Superior temporal gyrus (tissue), 1 donor: ENCODE measurements around the gene MGAT5.
A peak's percentile ranks its signal among the peaks of the same experiment; 100 is the strongest.

Source experiments
- DNase-seq: peaks from one replicate; pipeline ENCODE4 v3.0.0-alpha.2; 2016; ENCODE audit errors: extremely low spot score

The MGAT5 gene

DNA sequence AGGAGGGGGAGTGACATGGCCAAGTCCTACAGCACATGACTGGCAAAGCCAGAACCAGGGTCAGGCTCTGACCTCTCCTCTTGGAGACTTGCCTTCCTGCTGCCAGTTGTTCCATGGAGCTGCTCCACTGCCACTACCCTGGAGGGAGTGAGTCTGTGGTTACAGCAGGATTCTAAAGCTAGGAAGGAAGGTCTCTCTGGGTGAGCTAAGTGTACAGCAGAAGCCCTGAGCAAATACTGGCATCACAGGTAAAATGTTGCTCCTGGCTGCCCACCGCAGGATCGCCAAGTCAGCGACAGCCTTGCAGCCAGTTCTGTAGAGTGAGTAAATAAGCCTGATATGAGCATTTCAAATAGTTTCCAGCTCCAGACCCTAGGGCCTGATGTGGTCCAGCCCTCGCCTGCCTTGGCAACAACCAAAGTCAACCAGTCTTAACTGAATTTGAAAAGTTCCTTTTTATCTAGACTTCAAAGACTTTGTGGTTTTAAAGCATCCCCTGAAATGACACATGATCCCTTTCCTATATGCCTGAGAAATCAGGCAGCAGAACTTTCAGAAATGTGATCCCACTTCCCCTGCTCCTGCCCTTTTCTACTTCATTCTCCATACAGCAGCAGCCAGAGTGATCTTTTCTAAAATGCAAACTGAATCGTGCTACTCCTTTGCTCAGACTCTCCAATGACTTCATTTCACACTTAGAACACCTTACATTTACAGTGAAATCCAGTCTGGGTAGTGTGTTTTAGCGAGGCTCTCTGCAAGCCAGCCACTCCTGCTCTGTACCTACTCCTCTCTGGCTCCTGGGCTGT, 114.3 kb downstream of the MGAT5 start:
- no peak for DNase-seq

DNA sequence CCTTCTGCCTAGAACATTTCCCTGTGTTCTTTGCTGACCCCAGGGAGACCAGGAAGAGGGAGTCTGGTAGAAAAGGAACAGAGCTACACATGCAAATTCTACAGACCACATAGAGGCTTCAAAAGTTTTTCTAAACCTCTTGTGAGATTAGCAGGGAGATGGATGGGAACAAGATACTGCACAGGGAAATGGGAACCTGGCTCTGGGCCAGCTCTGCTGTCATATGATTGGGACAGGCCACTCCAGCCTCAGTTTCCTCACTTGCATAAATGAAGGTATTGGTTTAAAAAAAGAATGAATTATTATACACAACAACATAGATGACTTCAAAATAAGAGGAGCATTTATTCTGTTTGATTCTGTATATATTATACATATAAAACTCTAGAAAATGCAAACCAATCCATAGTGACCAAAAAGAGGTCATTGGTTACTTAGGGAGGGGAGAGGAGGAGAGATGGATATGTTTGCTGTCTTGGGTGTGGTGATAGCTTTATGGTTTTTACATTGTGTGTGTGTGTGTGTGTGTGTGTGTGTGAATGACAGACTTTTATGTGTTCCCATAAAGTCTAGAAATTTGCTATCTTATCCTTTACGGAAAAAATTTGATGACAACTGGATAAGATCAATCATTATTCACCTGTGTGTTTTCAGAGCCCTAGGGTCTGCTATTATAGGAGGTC, 115.5 kb downstream of the MGAT5 start:
- no peak for DNase-seq

DNA sequence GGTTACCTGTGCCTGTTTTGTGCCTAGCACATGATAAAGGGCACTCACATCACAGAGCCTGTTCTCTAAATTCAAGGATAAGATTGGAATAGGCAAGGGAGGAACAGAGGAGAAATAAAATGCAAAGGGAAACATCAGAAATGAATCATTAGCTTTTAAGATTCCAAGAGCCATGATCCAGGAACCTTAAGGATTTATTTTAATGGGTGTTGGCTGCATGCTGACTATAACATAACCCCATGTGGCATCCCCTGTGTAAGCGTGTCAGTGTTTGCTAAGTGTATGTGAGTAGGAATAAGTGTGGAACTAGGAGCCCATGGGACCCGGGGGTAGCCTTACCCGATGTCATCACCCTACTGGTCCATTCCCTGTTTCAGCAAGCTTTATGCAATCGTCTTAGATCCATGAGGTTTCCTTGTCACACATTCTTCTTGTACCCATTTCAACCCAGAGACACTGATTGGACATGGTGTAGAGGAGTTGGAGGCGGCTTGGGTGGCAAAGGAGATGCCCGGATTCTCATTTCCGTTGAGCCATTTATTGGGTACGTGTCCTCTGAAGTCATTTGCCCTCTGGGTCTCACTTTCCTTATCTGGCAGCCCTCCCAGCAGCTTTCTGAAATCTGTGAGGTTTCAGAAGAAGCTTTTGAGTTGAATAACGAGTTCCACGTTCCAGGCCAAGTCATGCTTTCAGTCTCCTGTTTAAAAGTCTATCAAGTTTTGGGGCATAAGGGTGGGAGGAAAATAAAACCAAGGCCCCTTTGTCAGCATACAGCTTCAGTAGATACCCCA, 117.0 kb downstream of the MGAT5 start:
- no peak for DNase-seq

DNA sequence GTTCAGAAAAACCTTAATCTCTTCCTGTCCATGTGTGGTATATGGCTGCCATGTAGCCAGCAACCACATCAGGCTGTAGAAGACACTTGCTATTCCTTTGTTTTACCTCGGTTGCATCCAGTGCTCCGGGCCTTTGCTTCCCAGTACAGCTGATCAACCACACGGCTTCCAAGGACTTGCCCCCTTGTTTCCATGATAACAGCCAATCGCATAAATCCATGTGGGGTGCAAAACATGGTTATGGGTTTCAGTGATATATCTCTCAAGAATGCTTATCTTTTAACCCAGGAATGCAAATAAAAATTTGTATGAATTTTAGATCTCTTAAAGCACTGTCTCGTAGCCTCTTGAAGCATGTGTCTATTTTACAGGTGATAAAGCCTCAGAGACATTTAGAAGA, 118.3 kb downstream of the MGAT5 start:
- DNase-seq, result no peak

DNA sequence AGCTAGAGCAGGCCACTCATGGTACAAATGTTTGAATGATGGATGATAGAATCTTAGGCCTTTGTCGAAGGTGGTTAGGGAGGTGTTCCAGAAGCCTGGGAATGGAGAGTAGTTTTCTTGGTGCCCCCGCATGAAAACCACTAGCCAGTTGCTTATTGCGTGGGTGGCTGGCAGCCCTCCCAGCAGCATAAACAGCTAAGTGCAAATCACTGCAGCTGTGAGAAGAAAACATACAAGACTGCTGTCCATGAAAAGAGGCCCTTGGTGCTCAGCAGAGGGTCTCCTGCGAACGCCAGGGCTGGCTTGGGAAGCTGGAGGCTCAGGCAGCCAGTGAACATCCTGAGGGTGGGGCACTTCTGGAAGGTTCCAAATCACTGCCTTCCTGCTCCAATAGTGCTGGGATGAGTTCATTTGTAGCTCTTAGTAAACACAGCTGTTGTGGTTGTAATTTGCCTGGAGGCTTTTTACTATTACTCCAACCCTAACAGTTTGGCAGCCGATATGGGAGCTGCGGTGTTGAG, 118.8 kb downstream of the MGAT5 start:
- peak; percentile 65 for DNase-seq

DNA sequence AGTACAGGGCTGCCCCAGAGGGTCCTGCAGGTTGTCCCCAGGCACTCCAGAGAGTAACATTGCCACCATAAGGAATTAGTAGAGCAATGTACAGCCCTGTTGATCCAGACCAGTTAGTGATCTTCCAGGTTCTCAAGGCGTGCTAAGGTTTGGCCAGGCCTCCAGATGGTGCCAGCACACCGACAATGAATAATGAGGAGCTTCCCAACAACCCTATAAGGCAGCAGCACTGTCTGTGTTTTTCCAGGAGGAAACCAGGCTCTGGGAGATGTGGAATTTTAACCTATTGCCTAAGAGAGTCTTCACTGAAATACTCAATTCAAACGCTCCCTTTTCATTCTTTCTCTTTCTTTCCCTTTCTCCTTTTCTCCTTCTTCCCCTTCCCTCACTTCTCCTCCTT, 122.1 kb downstream of the MGAT5 start:
- peak; percentile 81 for DNase-seq

DNA sequence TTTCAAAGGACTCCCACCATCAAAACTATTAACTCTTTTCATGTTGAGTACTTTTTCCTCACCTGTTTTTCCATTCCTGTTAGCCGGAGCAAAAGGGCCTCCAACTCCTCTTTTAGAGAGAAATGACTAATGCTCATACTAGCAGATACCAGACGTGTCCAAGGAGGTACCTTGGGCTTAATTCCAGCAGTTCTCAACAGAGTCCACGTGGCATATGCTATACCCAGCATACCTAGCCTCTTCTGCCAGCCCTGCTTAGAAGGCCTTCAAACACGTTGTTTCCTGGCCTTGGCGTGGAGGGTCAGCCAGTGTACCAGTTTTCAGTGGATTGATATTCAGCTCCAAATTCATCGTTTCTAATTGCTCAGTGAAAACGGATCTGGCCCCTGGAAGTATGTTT, 123.9 kb downstream of the MGAT5 start:
- DNase-seq, result no peak

DNA sequence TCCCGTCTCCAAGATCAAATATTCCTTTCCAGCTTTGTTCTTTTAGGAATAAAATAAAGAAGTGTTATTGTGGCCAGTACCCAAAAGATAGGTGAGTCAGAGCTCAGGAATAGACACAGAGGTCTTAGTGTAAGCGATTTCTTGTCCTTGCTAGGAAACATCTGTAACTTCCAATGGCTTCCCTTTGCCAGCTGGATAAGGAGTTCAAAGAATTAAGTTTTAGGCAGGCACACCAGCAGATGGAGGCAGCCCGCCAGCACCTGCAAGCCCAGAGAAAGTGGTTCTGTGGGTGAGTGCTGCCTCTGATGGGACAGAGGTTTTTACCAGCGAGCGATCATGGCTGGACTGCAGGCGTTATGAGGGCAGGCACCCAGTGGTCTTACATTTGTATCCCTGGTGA, 125.4 kb downstream of the MGAT5 start:
- no peak for DNase-seq

DNA sequence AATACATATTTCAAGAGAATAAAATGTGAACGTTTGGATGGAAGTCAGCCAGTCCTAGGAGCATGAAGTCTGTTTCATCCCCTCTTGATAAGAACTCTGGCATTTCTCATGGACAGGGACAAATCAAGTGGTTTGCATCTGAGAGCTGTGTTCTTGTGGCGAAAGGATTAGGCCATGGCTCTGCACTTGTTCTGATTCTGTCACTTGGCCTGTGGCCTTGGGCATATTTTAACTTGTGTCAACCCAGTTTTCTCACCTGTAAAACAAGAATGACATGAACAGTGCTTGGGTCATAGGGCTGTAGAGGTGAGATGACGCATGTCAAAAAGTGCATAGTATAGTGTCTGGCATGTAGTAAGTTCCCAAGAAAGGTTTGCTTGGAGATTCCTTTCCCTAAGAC, 125.8 kb downstream of the MGAT5 start:
- DNase-seq, result no peak

DNA sequence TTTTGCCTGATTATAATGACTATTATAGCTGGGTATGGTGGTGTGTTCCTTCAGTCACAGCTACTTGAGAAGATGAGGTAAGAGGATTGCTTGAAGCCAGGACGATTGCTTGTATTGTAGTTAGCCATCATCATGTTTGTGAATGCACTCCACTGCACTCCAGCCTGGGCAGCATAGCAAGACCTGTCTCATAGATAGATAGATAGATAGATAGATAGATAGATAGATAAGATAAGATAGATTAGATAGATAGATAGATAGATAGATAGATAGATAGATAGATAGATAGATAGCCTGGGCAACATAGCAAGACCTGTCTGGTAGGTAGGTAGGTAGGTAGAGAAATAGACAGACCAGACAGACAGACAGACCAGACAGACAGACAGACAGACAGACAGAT, 127.3 kb downstream of the MGAT5 start:
- no peak for DNase-seq

DNA sequence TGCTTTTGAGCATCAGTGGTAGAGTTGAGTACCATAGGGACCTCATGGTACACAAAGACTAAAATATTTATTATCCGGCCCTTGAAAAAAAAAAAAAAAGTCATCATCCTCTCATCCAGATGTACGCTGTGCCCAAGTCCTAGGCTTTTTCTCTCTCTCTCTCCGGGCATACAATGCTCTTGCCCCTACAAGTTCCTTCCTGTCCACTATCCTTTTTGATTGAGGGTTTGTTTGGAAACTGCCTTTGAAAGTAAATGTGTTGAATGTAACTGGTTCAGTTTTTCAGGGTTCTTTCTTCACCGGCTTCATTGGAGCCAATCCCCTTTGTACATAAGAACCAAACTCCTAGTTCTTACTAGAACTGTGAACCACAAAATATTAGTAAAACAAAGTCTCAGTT, 130.3 kb downstream of the MGAT5 start:
- DNase-seq, result no peak

DNA sequence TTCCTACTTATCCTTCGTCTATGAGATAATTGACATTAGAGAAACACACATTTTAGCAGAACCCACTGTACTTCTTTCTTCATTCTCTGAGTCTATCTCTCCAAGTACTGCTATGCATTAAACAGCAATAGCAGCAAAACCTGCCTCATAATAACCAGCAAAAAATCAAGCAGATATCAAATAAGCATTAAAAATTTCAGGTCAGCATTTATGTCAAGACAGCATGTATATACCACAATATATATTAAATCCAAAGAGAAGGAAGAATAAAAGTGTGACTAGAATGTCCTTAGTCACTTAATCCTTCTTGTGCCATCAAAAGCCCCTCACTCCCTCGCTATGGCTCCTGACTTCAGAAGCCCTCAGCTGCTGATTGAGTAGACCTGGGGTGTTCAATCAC, 131.3 kb downstream of the MGAT5 start:
- DNase-seq, result no peak

DNA sequence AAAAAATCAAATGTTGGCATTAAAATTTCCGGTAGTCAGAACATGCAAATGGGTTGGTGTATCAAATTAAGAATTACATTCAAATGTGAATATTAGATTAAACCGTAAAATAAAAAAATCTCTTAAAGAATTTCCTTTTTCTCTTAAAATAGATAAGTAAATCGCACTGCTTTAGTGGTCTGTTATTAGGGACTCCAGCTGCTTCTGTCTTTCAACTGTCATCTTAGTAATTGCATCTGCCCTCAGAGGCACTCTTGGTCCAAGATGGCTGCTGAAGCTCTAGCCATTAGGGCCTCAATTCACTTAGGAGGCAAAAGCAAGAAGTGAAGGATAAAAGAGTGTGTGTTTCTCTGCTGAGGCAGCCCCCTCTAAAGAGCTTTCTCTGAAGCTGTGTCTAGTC, 132.4 kb downstream of the MGAT5 start:
- DNase-seq, result no peak

DNA sequence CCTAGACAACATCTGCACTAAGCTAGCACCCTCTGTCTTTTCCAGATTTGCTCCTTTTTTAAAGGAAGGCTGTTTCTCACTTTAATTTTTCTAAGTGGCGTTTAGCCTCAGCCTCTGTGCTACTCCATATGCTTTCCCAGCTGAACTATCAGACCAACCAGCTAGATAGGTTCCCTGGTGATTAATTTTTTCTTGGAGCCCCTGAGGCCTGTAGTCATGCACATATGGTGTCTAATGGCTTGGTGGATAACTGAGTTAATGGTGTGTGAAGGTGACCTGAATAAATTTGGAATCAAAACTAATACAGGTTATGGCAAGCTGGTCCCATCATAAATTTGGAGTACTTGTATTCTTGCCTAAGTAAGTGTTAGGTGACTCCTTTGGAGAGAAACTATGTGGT, 135.5 kb downstream of the MGAT5 start:
- DNase-seq, result no peak

DNA sequence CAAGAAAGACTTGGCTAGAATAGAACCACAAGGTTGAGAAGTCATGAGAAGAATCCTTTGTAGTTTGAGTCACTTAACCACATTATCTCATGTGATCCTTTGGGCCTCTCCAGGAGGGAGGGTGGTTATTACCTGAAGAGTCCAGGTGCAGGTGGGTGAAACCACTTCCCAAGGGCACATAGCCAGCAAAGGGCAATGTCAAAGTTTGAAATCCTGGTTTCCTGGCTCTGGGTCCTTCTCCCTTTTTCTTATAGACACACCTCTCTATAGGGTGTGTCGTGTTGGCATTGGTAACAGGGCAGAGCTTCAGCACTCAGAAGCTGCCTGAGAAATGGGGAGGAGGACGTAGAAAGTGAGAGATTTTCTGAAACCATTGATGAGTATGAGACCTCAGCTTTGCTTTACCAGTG, 137.9 kb downstream of the MGAT5 start:
- no peak for DNase-seq

DNA sequence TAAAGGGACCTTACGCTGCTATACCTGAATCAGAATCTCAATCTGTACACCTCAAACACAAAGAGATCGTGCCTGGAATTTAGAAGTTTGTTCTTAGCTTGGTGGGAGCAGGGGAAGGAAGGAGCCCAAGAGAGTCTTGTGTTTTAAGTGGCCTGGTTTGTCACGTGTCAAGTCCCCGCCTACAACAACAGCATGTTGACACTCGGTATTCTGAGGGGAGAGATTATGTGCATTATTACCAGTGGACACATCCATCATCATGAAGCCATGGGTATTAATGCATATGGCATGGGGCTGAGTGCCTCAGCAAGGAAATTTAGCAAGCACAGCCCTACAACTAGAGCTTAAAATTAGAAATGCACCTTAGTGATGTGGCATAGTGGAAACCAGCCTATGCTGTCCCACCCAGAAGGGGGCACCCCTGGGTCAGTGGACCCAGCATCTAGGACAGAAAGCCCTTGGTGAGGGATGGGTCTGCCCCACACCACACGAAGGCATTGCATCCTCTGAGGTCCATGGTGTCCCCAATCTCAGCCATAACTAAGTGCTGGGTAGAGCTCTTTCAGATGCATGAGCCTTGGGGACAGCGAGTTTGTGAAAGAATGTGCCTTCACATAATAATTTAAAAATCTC, 138.7 kb downstream of the MGAT5 start:
- no peak for DNase-seq

DNA sequence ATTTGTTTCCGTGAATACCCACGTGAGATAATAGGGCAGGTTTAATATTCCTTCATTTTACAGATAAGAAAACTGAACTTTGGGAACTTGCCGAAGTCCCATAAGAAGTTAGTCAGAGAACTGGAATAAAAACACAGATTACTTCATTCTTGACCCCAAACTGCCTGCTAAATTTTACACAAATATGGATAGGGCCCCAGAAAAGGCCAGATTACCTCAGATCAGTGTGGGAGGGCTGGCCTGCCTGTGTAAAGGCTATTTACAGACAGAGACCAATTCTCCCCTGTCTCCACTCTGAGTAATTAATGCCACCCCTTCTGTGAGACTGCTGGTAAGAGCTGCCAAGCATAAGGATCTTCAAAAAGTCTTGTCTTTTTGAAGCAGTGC, 139.2 kb downstream of the MGAT5 start:
- DNase-seq, result no peak

DNA sequence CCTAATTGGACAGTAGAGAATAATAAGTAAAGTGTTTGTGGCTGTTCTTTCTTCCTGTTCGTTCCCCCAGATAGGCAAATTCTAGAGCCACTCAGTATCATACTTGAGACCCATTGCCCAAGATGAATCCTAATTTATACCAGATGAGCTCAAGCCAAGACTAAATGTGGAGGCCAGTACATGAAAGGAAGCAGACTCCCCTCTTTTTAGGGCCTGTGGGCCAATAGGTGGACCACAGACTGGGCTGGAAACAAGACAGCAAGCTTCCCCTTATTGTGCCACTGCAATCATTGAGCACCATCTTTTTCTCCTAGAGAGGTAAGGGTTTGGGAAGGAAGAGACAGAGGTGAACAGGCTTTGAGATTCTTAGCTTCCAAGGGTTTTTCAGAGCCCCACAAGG, 141.9 kb downstream of the MGAT5 start:
- no peak for DNase-seq

DNA sequence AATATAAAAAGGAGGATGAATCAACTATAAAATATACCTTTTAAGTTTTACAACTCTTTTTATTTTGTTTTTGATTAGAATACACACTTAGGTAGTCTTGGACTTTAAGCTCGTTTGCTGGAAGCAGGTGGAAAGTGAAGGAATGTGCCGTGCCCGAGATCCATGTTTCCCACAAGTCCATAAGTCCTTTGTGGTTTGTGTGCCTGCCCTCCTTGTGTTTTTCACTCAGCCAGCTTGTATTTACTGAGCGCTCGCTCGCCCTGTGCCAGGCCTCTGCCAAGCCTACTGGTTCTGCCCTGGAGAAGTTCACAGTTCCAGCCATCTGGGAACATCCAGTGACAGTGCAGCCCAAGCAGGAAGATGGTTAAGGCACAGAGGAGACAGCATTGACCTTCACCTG, 142.6 kb downstream of the MGAT5 start:
- no peak for DNase-seq

DNA sequence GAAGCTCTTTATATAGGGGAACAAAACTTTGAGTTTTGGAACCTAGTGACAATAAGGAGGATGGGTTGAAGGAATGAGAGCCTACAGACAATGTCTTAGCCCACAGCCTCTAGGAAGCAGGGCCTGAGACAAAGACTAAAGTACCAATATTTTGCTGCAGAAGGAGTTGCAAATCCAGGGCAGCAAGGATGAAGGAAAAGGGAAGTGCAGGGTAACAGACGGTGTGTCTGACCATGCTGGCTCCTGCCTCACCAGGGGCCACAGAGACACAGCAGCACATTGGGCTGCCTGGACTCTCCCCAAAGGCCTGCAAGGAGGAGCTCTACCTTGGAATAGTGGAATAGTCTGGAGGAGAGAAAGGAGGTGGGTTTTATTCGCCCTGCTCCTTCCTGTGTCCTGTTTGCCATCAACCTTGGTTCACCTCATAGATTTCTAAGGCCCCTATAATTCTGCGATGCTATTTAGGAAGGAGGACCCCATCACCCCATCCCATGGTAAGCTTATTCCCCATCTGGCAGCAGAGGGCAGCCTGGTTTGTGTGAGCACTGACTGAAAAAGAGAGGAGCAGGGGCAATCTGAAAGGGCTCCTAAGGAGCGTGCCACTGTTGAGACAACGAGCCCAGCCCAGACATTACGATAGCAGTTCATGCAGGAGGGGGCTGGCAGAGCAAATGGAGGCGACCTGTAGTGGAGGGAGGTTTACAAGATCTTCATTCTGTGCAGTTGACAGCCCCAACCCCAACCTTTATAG, 143.4 kb downstream of the MGAT5 start:
- DNase-seq, result no peak

DNA sequence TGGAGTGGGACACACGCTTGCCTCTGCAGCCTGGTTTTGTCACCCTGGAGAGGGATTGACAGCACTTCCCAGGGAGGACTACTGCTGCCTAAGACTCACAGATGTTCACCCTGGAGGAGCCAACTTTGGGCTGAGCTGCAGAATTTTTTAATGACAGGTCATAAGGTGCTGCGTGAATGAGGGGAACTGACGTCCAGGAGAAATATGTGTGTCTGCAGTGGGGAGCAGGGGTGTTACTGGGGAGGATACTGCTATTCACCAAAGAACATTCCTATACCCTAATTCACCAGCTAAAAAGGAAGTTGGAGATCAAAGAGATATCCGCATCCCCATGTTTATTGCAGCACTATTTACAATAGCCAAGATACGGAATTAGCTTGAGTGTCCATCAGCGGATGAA, 144.4 kb downstream of the MGAT5 start:
- no peak for DNase-seq
